SK-MEL-5 (cell line): Measurements from ENCODE around the gene ALKBH6. TPM values are rescaled to one million over a fixed set of nuclear protein-coding genes. Genes with fewer than 3 reads are reported as not detected.

Experiments used
- DNase-seq: peaks from one replicate; pipeline ENCODE4 v3.0.0-alpha.2; 2016; ENCODE audit warnings: low read depth, low spot score
- in situ Hi-C: cut with HindIII; loops from 2 replicates; pipeline ENCODE4 v1.10.0; 2016; ENCODE audit warnings: low sequenced_read_pairs, high pct_unique_total_duplicates, low pct_unique_long_range_greater_than_20kb
- total RNA-seq: library from RNA; depleted of rRNA; stranded (reverse); fragments of >200 nt; shearing (Covaris generic); gene quantifications from 2 replicates; pipeline ENCODE4 v1.2.3, GENCODE V29; 2014

The ALKBH6 gene
- total RNA-seq, 1 experiment from 2014 or later = 14.9 TPM

GRCh38 chr19:36006955-36007354 is 7.1 kb downstream of the ALKBH6 start:
- in situ Hi-C loops = no loop called here

GRCh38 chr19:36003284-36003683 is 10.7 kb downstream of the ALKBH6 start:
- no peak for DNase-seq
- in situ Hi-C loops = no loop called here

More at GRCh38 chr19:36006955-36007354, 7.1 kb downstream of the ALKBH6 start:
- no peak for DNase-seq

GRCh38 chr19:36001605-36002004 is 12.4 kb downstream of the ALKBH6 start:
- no peak for DNase-seq
- in situ Hi-C loops = no loop called here

- DNase-seq = no peak
- in situ Hi-C loops = no loop called here
Observed at GRCh38 chr19:35996777-35997176, 17.2 kb downstream of the ALKBH6 start.

GRCh38 chr19:35995048-35995993 is 18.7 kb downstream of the ALKBH6 start, which contains the start of gene SDHAF1:
TSS of gene SDHAF1 (plus strand) at chr19:35995188. CDS start at chr19:35995275, 87 bp downstream.
- in situ Hi-C loops = no loop called here
- DNase-seq = peak; percentile 93

GRCh38 chr19:35993923-35994598 is 20.0 kb downstream of the ALKBH6 start:
- in situ Hi-C loops = no loop called here
- no peak for DNase-seq

GRCh38 chr19:35992907-35993765 is 20.9 kb downstream of the ALKBH6 start:
- in situ Hi-C loops = no loop called here
- DNase-seq = no peak

GRCh38 chr19:35991731-35992450 is 22.1 kb downstream of the ALKBH6 start:
- DNase-seq = no peak

GRCh38 chr19:35990771-35991730 is 23.0 kb downstream of the ALKBH6 start:
- DNase-seq = no peak
- in situ Hi-C loops = no loop called here

More at GRCh38 chr19:35991731-35992450, 22.1 kb downstream of the ALKBH6 start:
- in situ Hi-C loops = no loop called here

GRCh38 chr19:35990156-35990555 is 23.9 kb downstream of the ALKBH6 start:
- in situ Hi-C loops = no loop called here

GRCh38 chr19:35988824-35989223 is 25.2 kb downstream of the ALKBH6 start:
- in situ Hi-C loops = no loop called here

More at GRCh38 chr19:35990156-35990555, 23.9 kb downstream of the ALKBH6 start:
- no peak for DNase-seq

GRCh38 chr19:35987571-35987896 is 26.5 kb downstream of the ALKBH6 start:
- in situ Hi-C loops = no loop called here
- no peak for DNase-seq

More at GRCh38 chr19:35988824-35989223, 25.2 kb downstream of the ALKBH6 start:
- DNase-seq = no peak

GRCh38 chr19:35986664-35987570 is 27.1 kb downstream of the ALKBH6 start:
- DNase-seq = peak; percentile 35
- in situ Hi-C loops = no loop called here

GRCh38 chr19:35986111-35986510 is 27.9 kb downstream of the ALKBH6 start:
- in situ Hi-C loops = no loop called here
- no peak for DNase-seq

- in situ Hi-C loops = no loop called here
- no peak for DNase-seq
Observed at GRCh38 chr19:35983177-35983576, 30.8 kb downstream of the ALKBH6 start.
